Raji (cell line): ENCODE measurements around the gene PRSS53.

Experiments
- POLR2A ChIP-seq: IDR thresholded peaks from 2 replicates; pipeline ENCODE4 v1.6.1; 2011; ENCODE audit warnings: low read depth, low read length, control low read depth; ENCODE audit not compliant: insufficient read depth

Gene PRSS53

GRCh38 chr16:31061813-31062440 lies 26.8 kb downstream of the PRSS53 start:
- no peak for TF ChIP-seq POLR2A

GRCh38 chr16:31061126-31061812 lies 27.5 kb downstream of the PRSS53 start:
- no peak for TF ChIP-seq POLR2A

GRCh38 chr16:31055613-31056012 lies 33.1 kb downstream of the PRSS53 start:
- no peak for TF ChIP-seq POLR2A

- no peak for TF ChIP-seq POLR2A
These were observed 36.6 kb downstream of the PRSS53 start for GRCh38 chr16:31052114-31052513.

GRCh38 chr16:31050280-31051030 lies 38.3 kb downstream of the PRSS53 start:
- TF ChIP-seq POLR2A, result no peak

- no peak for TF ChIP-seq POLR2A
These were observed 44.8 kb downstream of the PRSS53 start for GRCh38 chr16:31043898-31044481.

GRCh38 chr16:31043352-31043751 lies 45.4 kb downstream of the PRSS53 start:
- no peak for TF ChIP-seq POLR2A

GRCh38 chr16:31042866-31043265 lies 45.9 kb downstream of the PRSS53 start:
- no peak for TF ChIP-seq POLR2A

GRCh38 chr16:31038993-31039392 lies 49.8 kb downstream of the PRSS53 start:
- TF ChIP-seq POLR2A, result no peak

- no peak for TF ChIP-seq POLR2A
These were observed 52.1 kb downstream of the PRSS53 start for GRCh38 chr16:31036691-31037090.

GRCh38 chr16:31033709-31034492 lies 54.8 kb downstream of the PRSS53 start:
- TF ChIP-seq POLR2A, result peak; percentile 41; the same call in 1 of the 2 replicates
